ENCODE results near the gene CAMSAP2.

Gene CAMSAP2

DNA sequence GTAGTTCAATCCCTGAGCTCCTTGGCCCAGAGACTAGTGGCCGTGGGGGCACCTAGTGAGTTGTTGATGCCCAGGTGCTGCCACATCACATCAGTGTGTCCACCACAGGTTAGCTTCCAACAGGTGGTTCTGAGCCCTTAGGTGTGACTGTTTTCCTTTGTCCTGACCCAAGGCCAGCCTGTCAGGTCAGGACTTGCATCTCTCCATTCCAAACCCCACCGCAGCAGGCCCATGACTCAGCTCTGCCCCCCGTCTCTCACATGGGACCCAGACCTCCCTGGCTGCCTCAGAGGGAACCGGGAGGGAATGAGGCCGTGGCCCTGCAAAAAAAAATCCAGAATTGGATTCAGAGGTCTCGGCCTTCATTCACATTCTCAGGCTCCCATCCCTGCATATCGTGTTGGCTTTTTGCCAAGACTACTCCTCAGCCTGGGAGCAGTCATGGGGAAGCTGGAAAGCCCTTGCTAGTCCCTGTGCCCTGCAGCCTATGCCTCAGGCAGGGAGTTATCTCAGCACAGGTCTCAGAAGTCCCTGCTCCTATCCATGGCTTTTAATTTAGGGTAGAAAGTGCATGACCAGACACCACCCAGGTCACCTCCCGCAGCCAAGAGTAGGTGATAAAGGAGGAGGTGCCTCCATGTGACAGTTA, 163.2 kb downstream of the CAMSAP2 start:
- no peak for DNase-seq

DNA sequence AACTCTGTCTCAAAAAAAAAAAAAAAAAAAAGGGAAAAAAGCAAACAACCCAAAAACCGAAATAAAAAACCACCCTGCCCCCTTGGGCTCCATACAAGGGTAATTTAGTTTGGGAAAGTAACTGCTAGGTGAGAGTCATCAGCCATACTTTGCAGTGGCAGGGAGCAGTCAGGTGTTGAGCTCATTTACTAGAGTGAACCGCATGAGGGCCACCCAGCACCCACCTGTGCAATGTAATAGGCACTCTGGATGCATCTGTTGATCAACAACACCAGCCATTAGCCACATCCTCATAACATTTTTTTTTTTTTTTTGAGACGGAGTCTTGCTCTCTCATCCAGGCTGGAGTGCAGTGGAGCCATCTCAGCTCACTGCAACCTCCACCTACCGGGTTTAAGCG, 165.1 kb downstream of the CAMSAP2 start:
- no peak for DNase-seq

DNA sequence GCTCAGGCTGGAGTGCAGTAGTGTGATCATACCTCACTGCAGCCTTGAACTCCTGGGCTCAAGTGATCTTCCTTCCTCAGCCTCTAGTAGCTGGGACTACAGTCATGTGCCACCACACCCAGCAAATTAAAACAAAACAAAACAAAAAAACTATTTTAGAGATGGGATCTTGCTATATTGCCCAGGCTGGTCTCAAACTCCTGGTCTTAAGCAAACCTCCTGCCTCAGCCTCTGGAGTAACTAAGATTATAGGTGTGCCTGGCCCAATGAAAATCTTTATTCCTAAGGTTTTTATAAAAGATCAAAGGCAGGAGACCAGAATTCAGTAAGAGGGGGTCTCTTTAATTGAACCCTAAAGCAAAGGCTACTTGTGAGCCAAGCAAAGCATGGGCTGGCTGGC, 166.1 kb downstream of the CAMSAP2 start:
- no peak for DNase-seq

DNA sequence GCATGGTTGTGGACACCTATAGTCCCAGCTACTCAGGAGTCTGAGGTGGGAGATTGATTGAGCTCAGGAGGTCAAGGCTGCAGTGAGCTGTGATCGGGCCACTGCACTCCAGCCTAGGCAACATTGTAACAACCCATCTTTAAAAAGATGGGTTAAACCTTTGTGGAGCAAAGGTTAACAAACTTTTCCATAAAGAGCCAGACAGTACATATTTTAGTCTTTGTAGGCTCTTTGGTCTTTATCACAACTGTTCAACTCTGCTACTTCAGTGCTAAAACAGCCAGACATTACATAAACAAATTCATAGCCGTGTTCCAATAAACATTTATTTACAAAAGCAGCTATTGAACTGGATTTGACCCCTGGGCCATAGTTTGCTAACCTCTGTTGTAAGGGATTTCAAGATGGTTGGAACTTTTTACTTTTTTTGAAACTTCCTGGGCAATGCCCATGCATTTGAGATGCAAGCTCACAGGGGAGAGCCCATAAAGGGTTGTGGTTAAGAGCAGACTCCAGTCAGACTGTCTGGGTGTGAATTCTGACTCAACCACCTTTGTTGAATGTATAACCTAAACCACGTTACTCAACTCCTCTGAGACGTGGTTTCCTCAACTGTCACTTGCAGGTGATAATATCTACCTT, 166.8 kb downstream of the CAMSAP2 start:
- no peak for DNase-seq

DNA sequence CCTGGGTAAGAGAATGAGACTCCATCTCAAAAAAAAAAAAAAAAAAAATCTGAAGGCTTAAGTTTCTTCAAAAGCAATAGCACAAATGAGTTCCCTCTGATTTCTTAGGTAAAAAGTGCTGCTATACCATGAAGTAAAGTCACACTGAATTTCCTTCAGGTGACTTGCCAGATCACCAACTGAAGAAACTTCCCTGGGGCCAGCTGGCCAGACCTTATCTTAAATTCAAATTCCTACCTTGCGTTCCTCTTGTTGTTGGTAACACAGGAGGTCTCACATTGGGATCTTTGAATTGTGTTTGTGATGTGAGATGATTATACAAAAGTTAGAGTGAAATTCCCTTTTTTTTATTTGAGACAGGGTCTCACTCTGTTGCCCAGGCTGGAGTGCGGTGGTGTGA, 167.8 kb downstream of the CAMSAP2 start:
- no peak for DNase-seq

DNA sequence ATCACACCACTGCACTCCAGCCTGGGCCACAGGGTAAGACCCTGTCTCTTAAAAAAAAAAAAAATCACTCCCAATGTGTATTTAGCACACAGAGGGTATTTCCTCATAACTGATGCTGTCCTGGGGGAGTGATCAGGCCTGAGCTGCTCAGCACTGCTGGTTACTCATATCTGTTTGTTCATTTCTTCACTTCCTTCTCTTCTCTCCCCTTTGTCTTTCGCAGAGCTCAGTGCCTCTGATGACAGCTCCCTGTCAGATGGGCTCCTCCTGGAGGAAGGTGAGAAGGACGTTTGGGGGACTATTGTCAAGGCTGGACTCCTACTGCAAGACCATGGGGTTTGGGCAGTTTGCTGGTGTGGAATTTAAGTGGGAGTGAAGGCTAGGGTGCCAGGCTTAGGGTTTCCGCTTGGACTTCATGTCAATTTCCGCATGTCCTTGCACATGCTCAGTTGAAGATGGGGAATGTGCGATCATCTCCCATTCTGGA, 169.0 kb downstream of the CAMSAP2 start:
- DNase-seq, result no peak

DNA sequence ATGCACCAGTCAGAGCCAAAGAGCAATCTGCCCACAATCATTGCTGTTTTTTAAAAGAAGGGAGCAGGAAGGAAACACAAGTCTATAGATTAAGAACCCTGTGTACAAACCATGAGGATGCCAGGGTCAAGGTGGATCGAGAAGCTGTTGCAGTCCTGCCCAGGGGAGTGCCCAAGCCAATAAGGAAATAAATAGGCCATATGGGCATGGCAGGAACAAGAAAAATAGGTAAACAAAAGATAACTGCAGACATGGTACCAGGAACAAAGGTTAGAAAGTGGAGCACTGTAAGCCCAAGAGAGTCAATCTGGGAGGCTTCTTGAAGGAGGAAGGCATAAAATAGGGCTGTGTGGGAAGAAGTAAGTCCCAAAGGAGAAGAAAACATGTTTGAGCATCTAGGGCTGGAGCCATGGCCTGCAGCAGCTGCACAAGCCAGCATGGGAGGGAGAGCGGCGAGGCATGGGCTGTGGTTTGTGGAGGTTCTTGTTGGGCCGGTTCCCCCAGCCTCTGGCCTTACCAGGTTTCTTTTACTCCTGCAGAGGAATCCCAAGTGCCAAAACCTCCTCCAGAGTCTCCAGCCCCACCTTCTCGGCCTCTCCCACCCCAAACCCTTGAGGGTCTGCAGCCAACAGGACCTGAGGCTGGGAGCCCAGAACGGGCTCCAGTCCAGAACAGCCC, 169.6 kb downstream of the CAMSAP2 start:
- no peak for DNase-seq

DNA sequence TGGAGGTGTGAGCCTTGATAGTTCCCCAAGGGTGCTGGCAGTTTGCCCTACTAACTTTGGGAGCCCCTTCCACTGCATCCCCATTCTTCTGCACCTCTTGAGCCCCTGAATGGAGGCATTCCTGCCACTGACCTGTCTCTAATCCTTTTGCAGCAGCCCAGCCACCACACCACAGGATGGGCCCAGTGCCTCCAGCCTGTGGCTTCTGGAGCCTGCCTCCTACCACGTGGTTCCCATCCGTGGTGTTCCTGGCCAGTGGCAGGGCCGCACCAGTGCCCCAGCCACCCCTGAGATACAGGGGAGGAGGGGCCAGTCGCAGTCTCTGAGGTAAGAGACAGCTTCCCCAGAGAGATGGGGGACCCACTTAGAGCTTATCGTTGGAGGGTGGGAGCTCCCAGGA, 170.4 kb downstream of the CAMSAP2 start:
- DNase-seq, result no peak

DNA sequence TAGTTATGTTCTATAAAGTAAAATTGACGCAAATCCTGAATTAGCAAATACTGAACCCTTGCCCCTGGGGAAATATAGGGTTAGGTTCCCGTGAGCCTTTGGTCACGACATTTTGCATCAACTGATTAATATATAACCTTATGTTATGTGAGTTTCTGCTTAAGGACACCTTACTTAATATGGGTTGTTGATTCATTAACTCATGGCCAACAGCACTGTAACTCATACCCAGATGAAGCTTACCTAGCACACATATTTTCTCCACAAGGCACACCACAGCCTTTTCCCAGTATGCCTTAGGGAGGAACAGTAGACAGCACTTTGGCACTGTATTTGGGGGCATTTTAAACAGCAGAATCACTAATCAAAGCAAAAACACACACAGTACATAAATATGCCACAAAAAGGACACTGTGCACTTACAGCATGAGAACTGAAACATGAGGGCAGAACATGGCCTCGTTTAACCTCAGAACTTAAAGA, 171.1 kb downstream of the CAMSAP2 start:
- DNase-seq, result no peak
